ENCODE data around the gene LMCD1.

Gene LMCD1

DNA sequence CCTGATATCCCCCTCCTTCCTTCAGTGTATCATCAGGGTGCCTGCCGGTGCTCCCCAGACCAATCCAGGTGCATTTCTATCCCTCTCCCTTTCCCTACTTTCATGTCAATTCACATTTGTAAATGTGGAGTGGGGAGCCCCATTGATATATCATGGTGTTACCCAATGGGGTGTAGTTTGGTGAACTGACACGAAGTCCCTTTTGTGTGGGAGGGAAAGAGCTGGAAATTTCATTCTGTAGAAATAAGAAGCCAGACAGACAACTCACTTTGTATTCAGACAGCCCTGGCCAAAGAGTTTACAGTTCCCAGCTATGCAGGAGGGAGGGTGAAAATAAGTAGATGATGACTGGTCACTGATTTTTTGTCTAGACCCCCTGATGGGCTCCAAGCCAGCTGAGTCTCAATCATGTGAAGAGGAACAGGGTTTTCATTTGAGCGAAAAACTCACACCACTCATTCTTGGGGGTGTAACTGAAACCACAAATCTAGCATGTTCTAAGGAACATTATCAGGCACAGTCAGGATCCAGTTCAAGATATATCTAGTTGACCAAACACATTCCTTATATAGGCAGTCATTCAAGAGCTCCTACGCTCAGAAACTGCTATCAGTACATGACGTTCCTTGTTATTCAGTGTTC lies 58.9 kb downstream of the LMCD1 start:
- H3K27me3 ChIP-seq (replicated peaks; ENCODE audit: control insufficient read depth, insufficient read depth, low read length): no peaks in the 10 kb centered on the region
- TF ChIP-seq, protein P1, sequence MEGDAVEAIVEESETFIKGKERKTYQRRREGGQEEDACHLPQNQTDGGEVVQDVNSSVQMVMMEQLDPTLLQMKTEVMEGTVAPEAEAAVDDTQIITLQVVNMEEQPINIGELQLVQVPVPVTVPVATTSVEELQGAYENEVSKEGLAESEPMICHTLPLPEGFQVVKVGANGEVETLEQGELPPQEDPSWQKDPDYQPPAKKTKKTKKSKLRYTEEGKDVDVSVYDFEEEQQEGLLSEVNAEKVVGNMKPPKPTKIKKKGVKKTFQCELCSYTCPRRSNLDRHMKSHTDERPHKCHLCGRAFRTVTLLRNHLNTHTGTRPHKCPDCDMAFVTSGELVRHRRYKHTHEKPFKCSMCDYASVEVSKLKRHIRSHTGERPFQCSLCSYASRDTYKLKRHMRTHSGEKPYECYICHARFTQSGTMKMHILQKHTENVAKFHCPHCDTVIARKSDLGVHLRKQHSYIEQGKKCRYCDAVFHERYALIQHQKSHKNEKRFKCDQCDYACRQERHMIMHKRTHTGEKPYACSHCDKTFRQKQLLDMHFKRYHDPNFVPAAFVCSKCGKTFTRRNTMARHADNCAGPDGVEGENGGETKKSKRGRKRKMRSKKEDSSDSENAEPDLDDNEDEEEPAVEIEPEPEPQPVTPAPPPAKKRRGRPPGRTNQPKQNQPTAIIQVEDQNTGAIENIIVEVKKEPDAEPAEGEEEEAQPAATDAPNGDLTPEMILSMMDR (IDR thresholded peaks at IDR 0.05; ENCODE audit: insufficient read depth, low read length, poor library complexity, severe bottlenecking): no peak
- H3K36me3 ChIP-seq (ENCODE audit: control insufficient read depth, insufficient read depth, low read length): no peaks in the 10 kb centered on the region
- no peak for DNase-seq (ENCODE audit: extremely low read depth, insufficient read length)
- no peak overlapping the region for H3K4me3 ChIP-seq (replicated peaks; ENCODE audit: low read depth, low read length)

DNA sequence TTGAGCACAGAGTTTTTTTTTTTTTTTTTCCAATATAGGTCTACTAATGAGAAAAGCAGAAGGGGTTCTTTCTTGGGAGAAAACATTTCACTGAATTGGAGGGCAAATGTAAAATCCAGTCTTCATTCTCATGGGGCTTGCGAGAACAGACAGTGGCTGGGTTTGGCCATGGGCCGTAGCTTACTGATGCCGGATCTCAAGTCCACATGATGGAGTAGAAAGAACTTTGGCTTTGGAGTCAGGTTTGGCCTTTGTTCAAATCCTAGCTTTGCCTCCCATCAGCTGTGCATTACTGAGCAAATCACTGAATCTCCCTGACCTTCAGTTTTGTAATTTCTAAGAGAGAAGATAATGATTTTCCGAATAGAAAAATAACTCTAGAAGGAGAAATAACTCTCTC lies 59.7 kb downstream of the LMCD1 start:
- Histone ChIP-seq H3K36me3 (ENCODE audit: control insufficient read depth, insufficient read depth, low read length) (no peaks in the 10 kb centered on the region), H3K27me3 (replicated peaks; ENCODE audit: control insufficient read depth, insufficient read depth, low read length) (no peaks in the 10 kb centered on the region), H3K4me3 (replicated peaks; ENCODE audit: low read depth, low read length) (no peak overlapping the region)
- DNase-seq (ENCODE audit: extremely low read depth, insufficient read length): no peak
- TF ChIP-seq, protein P1 (IDR thresholded peaks at IDR 0.05; ENCODE audit: insufficient read depth, low read length, poor library complexity, severe bottlenecking): no peak

DNA sequence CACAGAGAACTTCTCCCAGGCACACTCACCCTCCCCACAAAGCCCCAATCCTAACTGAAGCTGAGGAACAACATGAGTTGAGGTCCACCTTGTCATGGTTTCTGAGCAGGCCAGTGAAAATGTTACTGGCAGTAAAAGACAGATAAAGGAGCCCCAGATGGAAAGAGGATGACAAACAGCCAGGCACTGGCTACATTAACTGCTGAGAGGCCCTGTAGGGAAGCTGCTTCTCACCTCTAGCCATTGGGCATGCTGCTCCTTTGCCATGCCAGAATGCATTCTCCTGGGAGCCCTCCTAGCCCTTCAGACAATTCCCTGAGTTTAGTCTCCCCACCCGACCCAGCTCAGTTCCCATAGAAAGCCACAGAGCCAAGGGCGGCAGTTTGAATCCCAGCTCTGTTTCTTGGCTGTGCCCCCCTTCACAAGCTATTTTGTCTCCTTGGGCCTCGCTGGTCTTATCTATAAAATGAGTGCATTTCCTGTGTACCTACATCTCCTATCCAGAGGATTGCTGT lies 60.5 kb downstream of the LMCD1 start:
- Histone ChIP-seq H3K36me3 (ENCODE audit: control insufficient read depth, insufficient read depth, low read length) (no peaks in the 10 kb centered on the region), H3K4me3 (replicated peaks; ENCODE audit: low read depth, low read length) (no peak overlapping the region), H3K27me3 (replicated peaks; ENCODE audit: control insufficient read depth, insufficient read depth, low read length) (no peaks in the 10 kb centered on the region)
- DNase-seq (ENCODE audit: extremely low read depth, insufficient read length): no peak
- TF ChIP-seq, protein P1 (IDR thresholded peaks at IDR 0.05; ENCODE audit: insufficient read depth, low read length, poor library complexity, severe bottlenecking): no peak

DNA sequence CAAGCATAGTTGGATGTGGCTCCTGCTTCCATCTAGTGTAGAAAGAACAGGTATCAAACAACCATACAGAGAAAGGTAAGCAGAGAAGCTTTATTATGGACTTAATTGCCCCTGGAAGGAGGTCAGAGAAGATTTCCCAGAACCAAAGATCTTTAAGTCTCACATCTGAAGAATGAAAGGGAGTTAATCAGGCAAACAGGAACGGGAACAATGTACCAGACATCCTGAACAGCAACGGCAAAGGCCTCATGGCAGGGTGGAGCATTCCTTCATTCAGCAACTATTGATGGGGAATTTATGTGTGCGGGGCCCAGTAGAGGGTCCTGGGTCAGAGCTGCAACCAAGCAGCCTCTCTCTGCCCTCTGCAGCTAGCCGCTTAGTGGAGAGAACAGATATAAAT lies 61.5 kb downstream of the LMCD1 start:
- TF ChIP-seq, protein P1 (IDR thresholded peaks at IDR 0.05; ENCODE audit: insufficient read depth, low read length, poor library complexity, severe bottlenecking): no peak
- DNase-seq (ENCODE audit: extremely low read depth, insufficient read length): no peak
- no peaks in the 10 kb centered on the region for H3K36me3 ChIP-seq (ENCODE audit: control insufficient read depth, insufficient read depth, low read length)
- no peaks in the 10 kb centered on the region for H3K27me3 ChIP-seq (replicated peaks; ENCODE audit: control insufficient read depth, insufficient read depth, low read length)
- H3K4me3 ChIP-seq (replicated peaks; ENCODE audit: low read depth, low read length): no peak overlapping the region

DNA sequence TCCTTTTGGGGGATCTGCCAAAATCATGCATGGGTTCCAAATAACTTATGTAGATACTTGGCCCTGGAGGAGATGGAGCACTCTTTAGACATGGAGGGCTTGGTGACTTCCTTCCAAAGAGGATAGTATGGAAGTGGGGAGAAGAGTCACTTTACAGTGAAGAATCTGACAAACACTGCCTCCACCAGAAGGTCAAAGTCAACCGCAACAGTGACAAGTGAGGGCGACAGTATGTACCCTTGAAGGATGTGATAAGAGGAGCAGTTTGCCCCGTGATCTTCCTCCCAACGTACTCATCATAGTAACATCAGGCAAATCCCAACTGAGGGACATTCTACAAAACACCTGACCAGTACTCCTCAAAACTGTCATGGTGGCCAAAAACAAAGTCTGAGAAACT lies 62.0 kb downstream of the LMCD1 start:
- H3K27me3 ChIP-seq (replicated peaks; ENCODE audit: control insufficient read depth, insufficient read depth, low read length): no peaks in the 10 kb centered on the region
- H3K36me3 ChIP-seq (ENCODE audit: control insufficient read depth, insufficient read depth, low read length): no peaks in the 10 kb centered on the region
- TF ChIP-seq, protein P1 (IDR thresholded peaks at IDR 0.05; ENCODE audit: insufficient read depth, low read length, poor library complexity, severe bottlenecking): no peak
- DNase-seq (ENCODE audit: extremely low read depth, insufficient read length): no peak
- H3K4me3 ChIP-seq (replicated peaks; ENCODE audit: low read depth, low read length): no peak overlapping the region
